Astrocyte (in vitro differentiated cells and primary cell): Measurements from ENCODE around the gene PAPSS1. TPM values are rescaled to one million over a fixed set of nuclear protein-coding genes. Genes with fewer than 3 reads are reported as not detected.

ENCODE experiments used
- DNase-seq: peaks from one replicate; pipeline ENCODE4 v3.0.0-alpha.2; 2010; ENCODE audit warnings: low read depth
- FAIRE-seq: peaks from 2 replicates; lab custom pipeline; 2011; peaks lifted over from hg19 to GRCh38; lab: Jason Lieb, UNC
- H2AFZ ChIP-seq: 2 replicates; pipeline ENCODE4 v1.6.0; 2012; ENCODE audit warnings: low read depth, low read length, inconsistent platforms
- H3K27ac ChIP-seq: 2 replicates; pipeline ENCODE4 v1.5.1; 2011; ENCODE audit warnings: low read depth, low read length, inconsistent platforms
- H3K27me3 ChIP-seq: 2 replicates; pipeline ENCODE4 v1.6.0; 2011; ENCODE audit warnings: low read length, inconsistent platforms; ENCODE audit not compliant: insufficient read depth
- H3K36me3 ChIP-seq: 2 replicates; pipeline ENCODE4 v1.5.1; 2011; ENCODE audit warnings: low read length, inconsistent platforms; ENCODE audit not compliant: insufficient read depth
- H3K4me1 ChIP-seq: 2 replicates; pipeline ENCODE4 v1.5.1; 2011; ENCODE audit warnings: low read length, inconsistent platforms; ENCODE audit not compliant: insufficient read depth
- H3K4me2 ChIP-seq: 2 replicates; pipeline ENCODE4 v1.6.0; 2012; ENCODE audit warnings: low read length, inconsistent platforms
- H3K4me3 ChIP-seq: 2 replicates; pipeline ENCODE4 v1.5.1; 2011; ENCODE audit warnings: low read depth, mild to moderate bottlenecking, low read length, inconsistent platforms; ENCODE audit not compliant: insufficient read depth
- H3K79me2 ChIP-seq: 2 replicates; pipeline ENCODE4 v1.6.0; 2012; ENCODE audit warnings: mild to moderate bottlenecking, low read length, inconsistent platforms; ENCODE audit not compliant: insufficient read depth
- H3K9ac ChIP-seq: 2 replicates; pipeline ENCODE4 v1.6.0; 2012; ENCODE audit warnings: mild to moderate bottlenecking, low read length, inconsistent platforms
- H3K9me3 ChIP-seq: 2 replicates; pipeline ENCODE4 v1.5.1; 2012; ENCODE audit warnings: low read depth, mild to moderate bottlenecking, low read length, inconsistent platforms; ENCODE audit not compliant: insufficient read depth
- H4K20me1 ChIP-seq: 2 replicates; pipeline ENCODE4 v1.6.0; 2012; ENCODE audit warnings: low read length, inconsistent platforms; ENCODE audit not compliant: insufficient read depth
- H3K27ac Mint-ChIP-seq: one replicate; pipeline ENCODE4 v1.8.0; 2021; ENCODE audit warnings: mild to moderate bottlenecking, mixed read lengths; ENCODE audit not compliant: unreplicated experiment
- H3K27me3 Mint-ChIP-seq: one replicate; pipeline ENCODE4 v1.8.0; 2021; ENCODE audit warnings: low read depth, mixed read lengths; ENCODE audit not compliant: unreplicated experiment
- H3K36me3 Mint-ChIP-seq: one replicate; pipeline ENCODE4 v1.8.0; 2021; ENCODE audit warnings: low read depth, mixed read lengths; ENCODE audit not compliant: unreplicated experiment
- H3K4me1 Mint-ChIP-seq: one replicate; pipeline ENCODE4 v1.8.0; 2021; ENCODE audit warnings: low read depth, mixed read lengths; ENCODE audit not compliant: unreplicated experiment
- H3K4me3 Mint-ChIP-seq: one replicate; pipeline ENCODE4 v1.8.0; 2021; ENCODE audit warnings: mild to moderate bottlenecking, moderate library complexity, mixed read lengths; ENCODE audit not compliant: unreplicated experiment
- H3K9me3 Mint-ChIP-seq: one replicate; pipeline ENCODE4 v1.8.0; 2021; ENCODE audit warnings: mild to moderate bottlenecking, mixed read lengths; ENCODE audit not compliant: unreplicated experiment
- EZH2 ChIP-seq: IDR thresholded peaks from 2 replicates; pipeline ENCODE4 v1.6.1; 2012; ENCODE audit warnings: mild to moderate bottlenecking, low read length, inconsistent platforms; ENCODE audit not compliant: insufficient read depth
- total RNA-seq: library from RNA; stranded (reverse); gene quantifications from 2 replicates; pipeline ENCODE4 v1.2.1, GENCODE V29; 2021
- TF ChIP-seq, protein P1 (sequence below): IDR thresholded peaks from 2 replicates; pipeline ENCODE4 v1.5.1; 2011; ENCODE audit warnings: low read depth, mild to moderate bottlenecking, inconsistent platforms, low read length, moderate library complexity; ENCODE audit not compliant: insufficient read depth

The PAPSS1 gene
- total RNA-seq, 1 donor from 2014 or later: 102 TPM

DNA sequence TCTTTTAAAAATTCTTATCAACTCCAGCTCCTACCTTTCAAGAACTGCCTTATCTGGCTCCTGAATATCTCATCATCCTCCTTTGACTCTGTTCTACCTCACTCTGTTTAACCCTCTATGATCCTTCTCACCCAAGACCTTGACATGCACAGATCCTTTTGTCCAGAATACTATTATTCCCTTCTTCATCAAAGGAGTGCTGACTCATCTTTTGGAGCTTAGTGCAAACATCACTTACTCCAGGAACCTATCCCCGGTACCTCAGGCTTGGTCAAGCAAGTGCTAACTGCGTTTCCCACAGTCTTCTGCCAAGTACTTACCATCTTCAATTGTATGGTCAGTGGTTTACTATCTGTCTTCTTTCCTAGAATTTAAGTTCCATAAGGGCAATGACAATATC, 96.0 kb downstream of the PAPSS1 start:
- no peak overlapping the region for H3K4me3 Mint-ChIP-seq
- Histone ChIP-seq H3K9ac (no peak overlapping the region), H3K79me2 (peaks cover 9% of the 10 kb centered on the region), H3K27me3 (no peaks in the 10 kb centered on the region), H3K4me1 (peaks cover 10% of the 10 kb centered on the region), H3K9me3 (no peaks in the 10 kb centered on the region), H3K4me3 (no peak overlapping the region), H3K27ac (no peak overlapping the region), H2AFZ (no peak overlapping the region), H3K36me3 (no peaks in the 10 kb centered on the region), H4K20me1 (peaks cover 3% of the 10 kb centered on the region), H3K4me2 (no peak overlapping the region)
- H3K27ac Mint-ChIP-seq: peak overlapping the region; percentile 4
- FAIRE-seq: no peak
- TF ChIP-seq, protein P1, sequence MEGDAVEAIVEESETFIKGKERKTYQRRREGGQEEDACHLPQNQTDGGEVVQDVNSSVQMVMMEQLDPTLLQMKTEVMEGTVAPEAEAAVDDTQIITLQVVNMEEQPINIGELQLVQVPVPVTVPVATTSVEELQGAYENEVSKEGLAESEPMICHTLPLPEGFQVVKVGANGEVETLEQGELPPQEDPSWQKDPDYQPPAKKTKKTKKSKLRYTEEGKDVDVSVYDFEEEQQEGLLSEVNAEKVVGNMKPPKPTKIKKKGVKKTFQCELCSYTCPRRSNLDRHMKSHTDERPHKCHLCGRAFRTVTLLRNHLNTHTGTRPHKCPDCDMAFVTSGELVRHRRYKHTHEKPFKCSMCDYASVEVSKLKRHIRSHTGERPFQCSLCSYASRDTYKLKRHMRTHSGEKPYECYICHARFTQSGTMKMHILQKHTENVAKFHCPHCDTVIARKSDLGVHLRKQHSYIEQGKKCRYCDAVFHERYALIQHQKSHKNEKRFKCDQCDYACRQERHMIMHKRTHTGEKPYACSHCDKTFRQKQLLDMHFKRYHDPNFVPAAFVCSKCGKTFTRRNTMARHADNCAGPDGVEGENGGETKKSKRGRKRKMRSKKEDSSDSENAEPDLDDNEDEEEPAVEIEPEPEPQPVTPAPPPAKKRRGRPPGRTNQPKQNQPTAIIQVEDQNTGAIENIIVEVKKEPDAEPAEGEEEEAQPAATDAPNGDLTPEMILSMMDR: no peak
- TF ChIP-seq EZH2: no peak
- H3K36me3 Mint-ChIP-seq: peaks cover 13% of the 10 kb centered on the region
- DNase-seq: no peak
- H3K27me3 Mint-ChIP-seq: no peaks in the 10 kb centered on the region
- peaks cover 6% of the 10 kb centered on the region for H3K9me3 Mint-ChIP-seq
- peaks cover 12% of the 10 kb centered on the region for H3K4me1 Mint-ChIP-seq

DNA sequence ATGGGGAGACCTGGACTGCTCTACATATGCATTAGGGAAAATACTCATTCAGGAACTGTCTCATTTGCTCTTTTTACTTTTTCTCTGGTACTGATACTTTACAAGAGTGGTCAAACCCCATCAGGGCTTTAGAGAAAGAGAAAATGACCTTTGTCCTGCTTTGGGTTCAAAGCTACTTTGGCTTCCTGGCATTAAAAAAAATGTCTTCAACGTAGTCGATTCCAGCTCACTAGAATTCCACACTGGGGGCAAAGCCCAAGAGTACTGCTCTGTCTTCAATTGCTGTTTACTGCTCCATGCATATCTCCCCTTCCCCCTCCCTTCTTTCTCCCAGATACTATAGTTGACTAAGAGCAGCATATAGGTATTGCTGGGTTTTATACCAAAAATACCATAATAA, 98.0 kb downstream of the PAPSS1 start:
- DNase-seq (no peak), FAIRE-seq (no peak)
- Mint-ChIP-seq H3K27ac (no peak overlapping the region), H3K4me3 (no peak overlapping the region), H3K27me3 (no peaks in the 10 kb centered on the region), H3K9me3 (peaks cover 6% of the 10 kb centered on the region), H3K4me1 (peaks cover 28% of the 10 kb centered on the region), H3K36me3 (peaks cover 13% of the 10 kb centered on the region)
- no peak overlapping the region for H3K27ac ChIP-seq
- H3K36me3 ChIP-seq: no peaks in the 10 kb centered on the region
- TF ChIP-seq, protein P1: no peak
- TF ChIP-seq EZH2: no peak
- H3K27me3 ChIP-seq: no peaks in the 10 kb centered on the region
- H3K9ac ChIP-seq: no peak overlapping the region
- peaks cover 9% of the 10 kb centered on the region for H3K79me2 ChIP-seq
- no peak overlapping the region for H3K4me3 ChIP-seq
- peaks cover 3% of the 10 kb centered on the region for H4K20me1 ChIP-seq
- no peak overlapping the region for H3K4me2 ChIP-seq
- H3K9me3 ChIP-seq: no peaks in the 10 kb centered on the region
- no peak overlapping the region for H2AFZ ChIP-seq
- H3K4me1 ChIP-seq: peaks cover 18% of the 10 kb centered on the region

DNA sequence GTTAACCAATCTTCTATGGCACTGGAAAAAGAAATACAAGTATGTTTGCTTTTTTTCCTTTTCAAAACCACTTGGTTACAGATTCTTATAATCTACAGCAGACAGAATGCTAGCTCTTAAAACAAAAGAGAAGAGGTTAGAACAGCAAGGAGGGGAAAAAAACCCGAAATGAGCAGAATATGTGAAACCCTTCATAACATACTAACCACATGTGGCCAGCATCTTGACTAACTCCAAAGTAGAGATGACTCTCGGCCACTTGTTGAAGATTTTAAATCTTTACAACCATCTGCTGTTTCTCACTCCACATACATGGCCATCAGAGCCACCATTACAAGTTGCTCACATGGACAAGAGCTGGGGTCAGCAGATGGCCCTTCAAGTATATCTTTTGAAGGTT, 100.3 kb downstream of the PAPSS1 start:
- Histone ChIP-seq H4K20me1 (no peaks in the 10 kb centered on the region), H3K4me3 (no peak overlapping the region), H2AFZ (no peak overlapping the region), H3K27ac (peak overlapping the region; percentile 68), H3K4me2 (peak overlapping the region; percentile 48), H3K27me3 (no peaks in the 10 kb centered on the region), H3K36me3 (no peaks in the 10 kb centered on the region), H3K9me3 (no peaks in the 10 kb centered on the region), H3K9ac (peak overlapping the region; percentile 3), H3K79me2 (peaks cover 5% of the 10 kb centered on the region), H3K4me1 (peaks cover 18% of the 10 kb centered on the region)
- Mint-ChIP-seq H3K27ac (peak overlapping the region; percentile 48), H3K9me3 (peaks cover 6% of the 10 kb centered on the region), H3K27me3 (no peaks in the 10 kb centered on the region), H3K36me3 (peaks cover 16% of the 10 kb centered on the region), H3K4me1 (peaks cover 35% of the 10 kb centered on the region), H3K4me3 (no peak overlapping the region)
- DNase-seq (no peak), FAIRE-seq (peak; percentile 29)
- no peak for TF ChIP-seq EZH2
- TF ChIP-seq, protein P1: no peak
